H9 (cell line): ENCODE data around the gene PPP4R3B. TPM values are rescaled to one million over a fixed set of nuclear protein-coding genes. Genes with fewer than 3 reads are reported as not detected.

Experiments
- DNase-seq: peaks from one replicate; pipeline ENCODE4 v3.0.0-alpha.2; 2017
- H2AFZ ChIP-seq: one replicate; pipeline ENCODE4 v1.6.1; 2013; ENCODE audit warnings: mild to moderate bottlenecking, low read length, control low read depth, moderate library complexity
- H2AK5ac ChIP-seq: 2 replicates; pipeline ENCODE4 v1.6.1; 2013; ENCODE audit warnings: low read length, control low read depth, mixed read lengths; ENCODE audit not compliant: insufficient read length
- H2BK120ac ChIP-seq: one replicate; pipeline ENCODE4 v1.6.1; 2013; ENCODE audit warnings: low read depth, mild to moderate bottlenecking, low read length, control low read depth, inconsistent platforms; ENCODE audit not compliant: poor library complexity, severe bottlenecking
- H2BK12ac ChIP-seq: 2 replicates; pipeline ENCODE4 v1.6.1; 2013; ENCODE audit warnings: low read length, control low read depth, mixed read lengths, low read depth; ENCODE audit not compliant: insufficient read length
- H2BK15ac ChIP-seq: 2 replicates; pipeline ENCODE4 v1.6.1; 2013; ENCODE audit warnings: low read depth, low read length, control low read depth
- H2BK20ac ChIP-seq: one replicate; pipeline ENCODE4 v1.6.1; 2013; ENCODE audit warnings: low read depth, mild to moderate bottlenecking, low read length, control low read depth, inconsistent platforms; ENCODE audit not compliant: poor library complexity, severe bottlenecking
- H2BK5ac ChIP-seq: 2 replicates; pipeline ENCODE4 v1.6.1; 2013; ENCODE audit warnings: low read length, control low read depth, mixed read lengths; ENCODE audit not compliant: insufficient read length
- H3K14ac ChIP-seq: 2 replicates; pipeline ENCODE4 v1.6.1; 2013; ENCODE audit warnings: low read length, control low read depth; ENCODE audit not compliant: insufficient read depth
- H3K18ac ChIP-seq: 2 replicates; pipeline ENCODE4 v1.6.1; 2013; ENCODE audit warnings: low read depth, mild to moderate bottlenecking, mixed read lengths, low read length, control low read depth; ENCODE audit not compliant: insufficient read length
- H3K23ac ChIP-seq: 2 replicates; pipeline ENCODE4 v1.6.1; 2013; ENCODE audit warnings: low read length, control low read depth, mixed read lengths, low read depth; ENCODE audit not compliant: insufficient read length
- H3K23me2 ChIP-seq: 2 replicates; pipeline ENCODE4 v1.6.1; 2013; ENCODE audit warnings: low read depth, mild to moderate bottlenecking, mixed read lengths, low read length, control low read depth; ENCODE audit not compliant: insufficient read length, poor library complexity, severe bottlenecking
- H3K27ac ChIP-seq: 2 replicates; pipeline ENCODE4 v1.5.1; 2013; ENCODE audit warnings: low read length, control low read depth, mixed read lengths, low read depth; ENCODE audit not compliant: insufficient read length
- H3K27me3 ChIP-seq: 2 replicates; pipeline ENCODE4 v1.6.1; 2013; ENCODE audit warnings: low read length, control low read depth, inconsistent platforms; ENCODE audit not compliant: insufficient read depth
- H3K4ac ChIP-seq: 2 replicates; pipeline ENCODE4 v1.6.1; 2013; ENCODE audit warnings: low read depth, mild to moderate bottlenecking, control low read depth, inconsistent platforms, low read length, moderate library complexity
- H3K4me1 ChIP-seq: 2 replicates; pipeline ENCODE4 v1.6.1; 2013; ENCODE audit warnings: low read length, control low read depth, inconsistent platforms; ENCODE audit not compliant: insufficient read depth
- H3K4me2 ChIP-seq: 2 replicates; pipeline ENCODE4 v1.6.1; 2013; ENCODE audit warnings: low read length, control low read depth, mixed read lengths; ENCODE audit not compliant: insufficient read length, insufficient read depth
- H3K56ac ChIP-seq: 2 replicates; pipeline ENCODE4 v1.6.1; 2013; ENCODE audit warnings: low read depth, mild to moderate bottlenecking, mixed read lengths, low read length, control low read depth; ENCODE audit not compliant: insufficient read length
- H3K79me1 ChIP-seq: 2 replicates; pipeline ENCODE4 v1.6.1; 2013; ENCODE audit warnings: low read depth, mild to moderate bottlenecking, moderate library complexity, low read length, control low read depth, inconsistent platforms; ENCODE audit not compliant: insufficient read depth, poor library complexity, severe bottlenecking
- H3K79me2 ChIP-seq: 2 replicates; pipeline ENCODE4 v1.6.1; 2013; ENCODE audit warnings: low read length, control low read depth, inconsistent platforms; ENCODE audit not compliant: insufficient read depth
- H3K9ac ChIP-seq: 2 replicates; pipeline ENCODE4 v1.6.1; 2013; ENCODE audit warnings: low read length, control low read depth, mixed read lengths; ENCODE audit not compliant: insufficient read length; ENCODE audit errors: extremely low read depth
- H3K9me3 ChIP-seq: one replicate; pipeline ENCODE4 v1.6.1; 2013; ENCODE audit warnings: low read depth, low read length, inconsistent platforms; ENCODE audit not compliant: control insufficient read depth
- H3T11ph ChIP-seq: one replicate; pipeline ENCODE4 v1.6.1; 2013; ENCODE audit warnings: mild to moderate bottlenecking, low read length, control low read depth, inconsistent platforms
- H4K20me1 ChIP-seq: one replicate; pipeline ENCODE4 v1.6.1; 2013; ENCODE audit not compliant: control insufficient read depth, insufficient read length, insufficient read depth
- H4K5ac ChIP-seq: 2 replicates; pipeline ENCODE4 v1.6.1; 2013; ENCODE audit warnings: low read depth, mild to moderate bottlenecking, mixed read lengths, low read length, control low read depth; ENCODE audit not compliant: insufficient read length
- H4K8ac ChIP-seq: replicated peaks from 2 replicates; pipeline ENCODE4 v1.6.1; 2013; ENCODE audit warnings: low read length, control low read depth, mixed read lengths, low read depth; ENCODE audit not compliant: insufficient read length
- H4K91ac ChIP-seq: 2 replicates; pipeline ENCODE4 v1.6.1; 2013; ENCODE audit warnings: low read depth, mild to moderate bottlenecking, moderate library complexity, mixed read lengths, low read length, control low read depth; ENCODE audit not compliant: insufficient read length
- H3K27ac Mint-ChIP-seq, 3 experiments: 2 replicates in 2 of 3; 3 replicates in 1 of 3; pipeline ENCODE4 v1.8.0; 2020 to 2021; ENCODE audit warnings: mixed read lengths in 3 of 3, mild to moderate bottlenecking in 1 of 3, moderate library complexity in 1 of 3
- H3K27me3 Mint-ChIP-seq: 2 replicates; pipeline ENCODE4 v1.8.0; 2021; ENCODE audit warnings: low read depth, mild to moderate bottlenecking, moderate library complexity, mixed read lengths
- H3K36me3 Mint-ChIP-seq, 3 experiments: 2 replicates in 2 of 3; 3 replicates in 1 of 3; pipeline ENCODE4 v1.8.0; 2020 to 2021; ENCODE audit warnings: low read depth in 3 of 3, mixed read lengths in 3 of 3; ENCODE audit not compliant: insufficient read depth in 1 of 3
- H3K4me1 Mint-ChIP-seq, 2 experiments: 2 replicates each; pipeline ENCODE4 v1.8.0; 2020; ENCODE audit warnings: mixed read lengths in 2 of 2
- H3K4me3 Mint-ChIP-seq, 2 experiments: 2 replicates in 1 of 2; 3 replicates in 1 of 2; pipeline ENCODE4 v1.8.0; 2020 to 2021; ENCODE audit warnings: mild to moderate bottlenecking in 2 of 2, mixed read lengths in 2 of 2, moderate library complexity in 1 of 2
- H3K9me3 Mint-ChIP-seq, 2 experiments: 2 replicates in 1 of 2; 3 replicates in 1 of 2; pipeline ENCODE4 v1.8.0; 2020; ENCODE audit warnings: mild to moderate bottlenecking in 2 of 2, mixed read lengths in 2 of 2, moderate library complexity in 1 of 2
- WGBS: extraction: QIAGEN DNeasy Blood & Tissue Kit; methylation state at CpG from one replicate; pipeline ENCODE4 v1.1.7; 2013; ENCODE audit warnings: missing lambda C conversion rate, low lambda C conversion rate, mixed read lengths; ENCODE audit not compliant: insufficient read length; ENCODE audit errors: extremely low coverage; 5-methylcytosine and 5-hydroxymethylcytosine counted together
- total RNA-seq: library from RNA; stranded (reverse); gene quantifications from 2 replicates; pipeline ENCODE4 v1.2.1, GENCODE V29; 2021
- TF ChIP-seq, protein P1 (sequence below): fragments of 200-600 bp; sonication (generic); conservative IDR thresholded peaks from 3 replicates; pipeline ENCODE4 v1.8.0; 2021; ENCODE audit warnings: antibody characterized with exemption, mild to moderate bottlenecking

The PPP4R3B gene
- total RNA-seq, 1 experiment from 2014 or later, result 37.6 TPM

DNA sequence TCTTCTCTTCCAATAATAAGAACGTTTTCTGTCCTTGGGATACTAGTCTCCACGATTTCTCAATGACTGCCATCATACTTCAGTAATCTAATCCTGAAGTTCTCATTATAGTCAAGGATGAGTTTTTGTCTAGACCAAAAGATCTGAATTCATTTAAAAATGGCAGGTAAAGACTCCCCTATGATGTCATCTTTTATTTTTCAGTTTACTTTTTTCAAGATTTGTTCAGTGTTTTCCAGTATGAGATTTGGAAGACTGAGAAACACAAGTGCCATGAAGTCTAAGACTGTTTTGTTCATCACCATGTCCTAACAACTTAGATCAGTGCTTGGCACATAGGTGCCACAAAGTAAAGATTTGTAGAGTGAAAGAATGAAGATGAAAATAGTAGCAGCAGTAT is 35.8 kb upstream of the PPP4R3B start:
- H3K9ac ChIP-seq, result no peak overlapping the region
- H3K56ac ChIP-seq, result no peak overlapping the region
- H3K27ac ChIP-seq, result no peak overlapping the region
- no peak overlapping the region for H3K4me2 ChIP-seq
- H3K4me1 Mint-ChIP-seq, result peaks cover 4 to 10% of the 10 kb centered on the region in 2 experiments
- H3K27me3 ChIP-seq, result no peaks in the 10 kb centered on the region
- H3K9me3 Mint-ChIP-seq, result peaks cover 4 to 5% of the 10 kb centered on the region in 2 experiments
- no peak overlapping the region for H2BK12ac ChIP-seq
- no peak overlapping the region for H4K8ac ChIP-seq
- H3K14ac ChIP-seq, result no peak overlapping the region
- TF ChIP-seq, protein P1, sequence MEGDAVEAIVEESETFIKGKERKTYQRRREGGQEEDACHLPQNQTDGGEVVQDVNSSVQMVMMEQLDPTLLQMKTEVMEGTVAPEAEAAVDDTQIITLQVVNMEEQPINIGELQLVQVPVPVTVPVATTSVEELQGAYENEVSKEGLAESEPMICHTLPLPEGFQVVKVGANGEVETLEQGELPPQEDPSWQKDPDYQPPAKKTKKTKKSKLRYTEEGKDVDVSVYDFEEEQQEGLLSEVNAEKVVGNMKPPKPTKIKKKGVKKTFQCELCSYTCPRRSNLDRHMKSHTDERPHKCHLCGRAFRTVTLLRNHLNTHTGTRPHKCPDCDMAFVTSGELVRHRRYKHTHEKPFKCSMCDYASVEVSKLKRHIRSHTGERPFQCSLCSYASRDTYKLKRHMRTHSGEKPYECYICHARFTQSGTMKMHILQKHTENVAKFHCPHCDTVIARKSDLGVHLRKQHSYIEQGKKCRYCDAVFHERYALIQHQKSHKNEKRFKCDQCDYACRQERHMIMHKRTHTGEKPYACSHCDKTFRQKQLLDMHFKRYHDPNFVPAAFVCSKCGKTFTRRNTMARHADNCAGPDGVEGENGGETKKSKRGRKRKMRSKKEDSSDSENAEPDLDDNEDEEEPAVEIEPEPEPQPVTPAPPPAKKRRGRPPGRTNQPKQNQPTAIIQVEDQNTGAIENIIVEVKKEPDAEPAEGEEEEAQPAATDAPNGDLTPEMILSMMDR, result no peak
- H4K5ac ChIP-seq, result no peak overlapping the region
- no peak overlapping the region for H2BK120ac ChIP-seq
- no peak overlapping the region for H2BK5ac ChIP-seq
- no peaks in the 10 kb centered on the region for H3K79me2 ChIP-seq
- H3K18ac ChIP-seq, result no peak overlapping the region
- WGBS, result no CpG with 5 or more reads among the region's 2 CpGs
- no peaks in the 10 kb centered on the region for H3K23me2 ChIP-seq
- no peak overlapping the region for H2BK15ac ChIP-seq
- peaks cover 50 to 76% (median 57%) of the 10 kb centered on the region in 3 experiments for H3K36me3 Mint-ChIP-seq
- no peaks in the 10 kb centered on the region for H3K4me1 ChIP-seq
- no peak overlapping the region for H3K4ac ChIP-seq
- no peak overlapping the region for H3T11ph ChIP-seq
- no peaks in the 10 kb centered on the region for H4K20me1 ChIP-seq
- no peak overlapping the region for H2AK5ac ChIP-seq
- no peak overlapping the region for H3K4me3 Mint-ChIP-seq
- no peaks in the 10 kb centered on the region for H3K9me3 ChIP-seq
- H3K27ac Mint-ChIP-seq, result no peak overlapping the region
- H3K27me3 Mint-ChIP-seq, result no peaks in the 10 kb centered on the region; the same call in 1 of the 2 replicates
- no peak overlapping the region for H4K91ac ChIP-seq
- no peak overlapping the region for H3K23ac ChIP-seq
- no peak overlapping the region for H2AFZ ChIP-seq
- no peak overlapping the region for H2BK20ac ChIP-seq
- no peak for DNase-seq
- H3K79me1 ChIP-seq, result no peaks in the 10 kb centered on the region
